Measurements from ENCODE around the gene HHIPL1. TPM values are rescaled to one million over a fixed set of nuclear protein-coding genes. Genes with fewer than 3 reads are reported as not detected.

Gene HHIPL1
- total RNA-seq, 5 donors from 2014 or later (not counting 1 experiment from before 2014, with no cell fraction given): 0.05 to 0.35 (median 0.23) TPM

- POLR2A ChIA-PET: no interaction called here
- DNase-seq (peak in 1 of 35 experiments; percentile 22), ATAC-seq (replicated peaks in 1 of 4) (no peak)
- no peaks in the 10 kb centered on the region for H3K9me3 ChIP-seq
- no peak overlapping the region for H3K4me3 Mint-ChIP-seq
- no peaks in the 10 kb centered on the region for H3K36me3 ChIP-seq (ENCODE audit: control insufficient read depth in 2 of 2, extremely low read depth in 1 of 2, insufficient read depth in 1 of 2, low read length in 1 of 2)
- no peak overlapping the region for H3K27ac Mint-ChIP-seq
- no peaks in the 10 kb centered on the region for H3K4me1 Mint-ChIP-seq
- peaks cover 21% of the 10 kb centered on the region for H3K36me3 Mint-ChIP-seq
- H3K4me1 ChIP-seq (ENCODE audit: control insufficient read depth in 1 of 2, extremely low read depth in 1 of 2, insufficient read depth in 2 of 2, low read length in 2 of 2): no peaks in the 10 kb centered on the region
- no peak overlapping the region for H3K27ac ChIP-seq (ENCODE audit: low read length)
- H3K4me3 ChIP-seq (ENCODE audit: control insufficient read depth in 1 of 2, extremely low read depth in 1 of 2, low read length in 1 of 2): no peak overlapping the region
- H3K9me3 Mint-ChIP-seq: peaks cover 9 to 23% (median 10%) of the 10 kb centered on the region in 3 donors
- CTCF ChIA-PET: interaction anchor here in 1 of 2 donors (0.6 kb wide), 1 partner anchor 68 kb away, joined by 3 read pairs; no protein-coding TSS in a partner anchor
- peaks cover 7 to 18% of the 10 kb centered on the region in 2 donors for H3K27me3 Mint-ChIP-seq
- peaks cover 0 to 35% of the 10 kb centered on the region in 2 experiments for H3K27me3 ChIP-seq (replicated peaks in 1 of 2; ENCODE audit: control insufficient read depth in 2 of 2, extremely low read depth in 1 of 2, insufficient read depth in 2 of 2, low read length in 1 of 2)
- 56% methylated on average over 6 of the region's 8 CpGs for WGBS (ENCODE audit: insufficient coverage)
Measured at GRCh38 chr14:99706107-99706900, 61.4 kb downstream of the HHIPL1 start.

GRCh38 chr14:99707420-99707819 lies 62.5 kb downstream of the HHIPL1 start:
- Histone ChIP-seq H3K36me3 (ENCODE audit: control insufficient read depth in 2 of 2, extremely low read depth in 1 of 2, insufficient read depth in 1 of 2, low read length in 1 of 2) (no peaks in the 10 kb centered on the region), H3K27ac (ENCODE audit: low read length) (no peak overlapping the region), H3K27me3 (replicated peaks in 1 of 2; ENCODE audit: control insufficient read depth in 2 of 2, extremely low read depth in 1 of 2, insufficient read depth in 2 of 2, low read length in 1 of 2) (peaks cover 0 to 35% of the 10 kb centered on the region in 2 experiments), H3K4me3 (ENCODE audit: control insufficient read depth in 1 of 2, extremely low read depth in 1 of 2, low read length in 1 of 2) (no peak overlapping the region), H3K4me1 (ENCODE audit: control insufficient read depth in 1 of 2, extremely low read depth in 1 of 2, insufficient read depth in 2 of 2, low read length in 2 of 2) (no peaks in the 10 kb centered on the region), H3K9me3 (no peaks in the 10 kb centered on the region)
- Mint-ChIP-seq H3K27me3 (peaks cover 7 to 21% of the 10 kb centered on the region in 2 donors), H3K4me1 (no peaks in the 10 kb centered on the region), H3K4me3 (no peak overlapping the region), H3K9me3 (peaks cover 9 to 20% (median 10%) of the 10 kb centered on the region in 3 donors), H3K36me3 (peaks cover 18% of the 10 kb centered on the region), H3K27ac (no peak overlapping the region)
- ATAC-seq (replicated peaks in 1 of 4) (no peak), DNase-seq (peak in 1 of 35 experiments; percentile 18)
- ChIA-PET CTCF (no interaction called here), POLR2A (no interaction called here)
- no CpG with 5 or more reads among the region's 2 CpGs for WGBS (ENCODE audit: insufficient coverage)

GRCh38 chr14:99707921-99708320 lies 63.0 kb downstream of the HHIPL1 start:
- no peaks in the 10 kb centered on the region for H3K36me3 ChIP-seq (ENCODE audit: control insufficient read depth in 2 of 2, extremely low read depth in 1 of 2, insufficient read depth in 1 of 2, low read length in 1 of 2)
- H3K4me3 Mint-ChIP-seq: no peak overlapping the region
- DNase-seq (peak in 1 of 35 experiments; percentile 15), ATAC-seq (replicated peaks in 1 of 4) (no peak)
- no peak overlapping the region for H3K4me3 ChIP-seq (ENCODE audit: control insufficient read depth in 1 of 2, extremely low read depth in 1 of 2, low read length in 1 of 2)
- H3K27me3 ChIP-seq (replicated peaks in 1 of 2; ENCODE audit: control insufficient read depth in 2 of 2, extremely low read depth in 1 of 2, insufficient read depth in 2 of 2, low read length in 1 of 2): peaks cover 0 to 35% of the 10 kb centered on the region in 2 experiments
- POLR2A ChIA-PET: no interaction called here
- CTCF ChIA-PET: no interaction called here
- H3K27ac ChIP-seq (ENCODE audit: low read length): no peak overlapping the region
- peaks cover 7 to 21% of the 10 kb centered on the region in 2 donors for H3K27me3 Mint-ChIP-seq
- peaks cover 17% of the 10 kb centered on the region for H3K36me3 Mint-ChIP-seq
- peaks cover 8 to 22% (median 8%) of the 10 kb centered on the region in 3 donors for H3K9me3 Mint-ChIP-seq
- no peaks in the 10 kb centered on the region for H3K4me1 ChIP-seq (ENCODE audit: control insufficient read depth in 1 of 2, extremely low read depth in 1 of 2, insufficient read depth in 2 of 2, low read length in 2 of 2)
- H3K4me1 Mint-ChIP-seq: no peaks in the 10 kb centered on the region
- no peak overlapping the region for H3K27ac Mint-ChIP-seq
- WGBS (ENCODE audit: insufficient coverage): 90% methylated on average over 9 of the region's 9 CpGs
- no peaks in the 10 kb centered on the region for H3K9me3 ChIP-seq

- Histone ChIP-seq H3K4me3 (ENCODE audit: control insufficient read depth in 1 of 2, extremely low read depth in 1 of 2, low read length in 1 of 2) (no peak overlapping the region), H3K9me3 (no peaks in the 10 kb centered on the region), H3K27ac (ENCODE audit: low read length) (no peak overlapping the region), H3K36me3 (ENCODE audit: control insufficient read depth in 2 of 2, extremely low read depth in 1 of 2, insufficient read depth in 1 of 2, low read length in 1 of 2) (no peaks in the 10 kb centered on the region), H3K4me1 (ENCODE audit: control insufficient read depth in 1 of 2, extremely low read depth in 1 of 2, insufficient read depth in 2 of 2, low read length in 2 of 2) (no peaks in the 10 kb centered on the region), H3K27me3 (replicated peaks in 1 of 2; ENCODE audit: control insufficient read depth in 2 of 2, extremely low read depth in 1 of 2, insufficient read depth in 2 of 2, low read length in 1 of 2) (peaks cover 0 to 35% of the 10 kb centered on the region in 2 experiments)
- peaks cover 3 to 17% (median 3%) of the 10 kb centered on the region in 3 donors for H3K9me3 Mint-ChIP-seq
- H3K27ac Mint-ChIP-seq: no peak overlapping the region
- CTCF ChIA-PET: no interaction called here
- H3K4me1 Mint-ChIP-seq: no peaks in the 10 kb centered on the region
- ATAC-seq (replicated peaks in 1 of 4): no peak
- peak in 1 of 35 experiments; percentile 9 for DNase-seq
- peaks cover 11% of the 10 kb centered on the region for H3K36me3 Mint-ChIP-seq
- no peak overlapping the region for H3K4me3 Mint-ChIP-seq
- WGBS (ENCODE audit: insufficient coverage): 78% methylated on average over 5 of the region's 7 CpGs
- peaks cover 2 to 23% of the 10 kb centered on the region in 2 donors for H3K27me3 Mint-ChIP-seq
- POLR2A ChIA-PET: no interaction called here
Measured at GRCh38 chr14:99708449-99708848, 63.5 kb downstream of the HHIPL1 start.

GRCh38 chr14:99713972-99714371 lies 69.0 kb downstream of the HHIPL1 start:
- WGBS (ENCODE audit: insufficient coverage): no CpG with 5 or more reads among the region's 3 CpGs
- no peak overlapping the region for H3K27ac Mint-ChIP-seq
- Histone ChIP-seq H3K4me3 (ENCODE audit: control insufficient read depth in 1 of 2, extremely low read depth in 1 of 2, low read length in 1 of 2) (no peak overlapping the region), H3K27ac (ENCODE audit: low read length) (no peak overlapping the region), H3K4me1 (ENCODE audit: control insufficient read depth in 1 of 2, extremely low read depth in 1 of 2, insufficient read depth in 2 of 2, low read length in 2 of 2) (no peaks in the 10 kb centered on the region), H3K9me3 (no peaks in the 10 kb centered on the region), H3K27me3 (replicated peaks in 1 of 2; ENCODE audit: control insufficient read depth in 2 of 2, extremely low read depth in 1 of 2, insufficient read depth in 2 of 2, low read length in 1 of 2) (peaks cover 0 to 15% of the 10 kb centered on the region in 2 experiments), H3K36me3 (ENCODE audit: control insufficient read depth in 2 of 2, extremely low read depth in 1 of 2, insufficient read depth in 1 of 2, low read length in 1 of 2) (no peaks in the 10 kb centered on the region)
- no peak overlapping the region for H3K4me3 Mint-ChIP-seq
- POLR2A ChIA-PET: no interaction called here
- DNase-seq (no peak), ATAC-seq (replicated peaks in 1 of 4) (no peak)
- CTCF ChIA-PET: no interaction called here
- no peaks in the 10 kb centered on the region for H3K4me1 Mint-ChIP-seq
- H3K27me3 Mint-ChIP-seq: peaks cover 9 to 12% of the 10 kb centered on the region in 2 donors
- peaks cover 0 to 6% (median 0%) of the 10 kb centered on the region in 3 donors for H3K9me3 Mint-ChIP-seq
- H3K36me3 Mint-ChIP-seq: no peaks in the 10 kb centered on the region

GRCh38 chr14:99715266-99716000 lies 70.5 kb downstream of the HHIPL1 start:
- CTCF ChIA-PET: no interaction called here
- Mint-ChIP-seq H3K27me3 (peaks cover 9 to 12% of the 10 kb centered on the region in 2 donors), H3K4me3 (no peak overlapping the region), H3K36me3 (no peaks in the 10 kb centered on the region), H3K4me1 (no peaks in the 10 kb centered on the region), H3K9me3 (peaks cover 0 to 6% (median 0%) of the 10 kb centered on the region in 3 donors), H3K27ac (no peak overlapping the region)
- DNase-seq (peak in 1 of 35 experiments; percentile 3), ATAC-seq (replicated peaks in 1 of 4) (no peak)
- peaks cover 0 to 15% of the 10 kb centered on the region in 2 experiments for H3K27me3 ChIP-seq (replicated peaks in 1 of 2; ENCODE audit: control insufficient read depth in 2 of 2, extremely low read depth in 1 of 2, insufficient read depth in 2 of 2, low read length in 1 of 2)
- no peak overlapping the region for H3K27ac ChIP-seq (ENCODE audit: low read length)
- no peaks in the 10 kb centered on the region for H3K4me1 ChIP-seq (ENCODE audit: control insufficient read depth in 1 of 2, extremely low read depth in 1 of 2, insufficient read depth in 2 of 2, low read length in 2 of 2)
- POLR2A ChIA-PET: no interaction called here
- H3K4me3 ChIP-seq (ENCODE audit: control insufficient read depth in 1 of 2, extremely low read depth in 1 of 2, low read length in 1 of 2): no peak overlapping the region
- H3K9me3 ChIP-seq: no peaks in the 10 kb centered on the region
- H3K36me3 ChIP-seq (ENCODE audit: control insufficient read depth in 2 of 2, extremely low read depth in 1 of 2, insufficient read depth in 1 of 2, low read length in 1 of 2): no peaks in the 10 kb centered on the region
- WGBS (ENCODE audit: insufficient coverage): 39% methylated on average over 11 of the region's 24 CpGs
